NB4 (cell line): Measurements from ENCODE around the gene HELZ.

Source experiments
- CTCF ChIP-seq: IDR thresholded peaks from one replicate; pipeline ENCODE4 v1.5.1; 2012; ENCODE audit warnings: low read depth, low read length
- MAX ChIP-seq: IDR thresholded peaks from 2 replicates; pipeline ENCODE4 v1.6.1; 2011; ENCODE audit warnings: low read depth, low read length

- no peak for TF ChIP-seq MAX
- no peak for TF ChIP-seq CTCF
Observed at GRCh38 chr17:67262435-67263117, 17.6 kb upstream of the HELZ start.
